ENCODE results near the gene EPPIN.

DNA sequence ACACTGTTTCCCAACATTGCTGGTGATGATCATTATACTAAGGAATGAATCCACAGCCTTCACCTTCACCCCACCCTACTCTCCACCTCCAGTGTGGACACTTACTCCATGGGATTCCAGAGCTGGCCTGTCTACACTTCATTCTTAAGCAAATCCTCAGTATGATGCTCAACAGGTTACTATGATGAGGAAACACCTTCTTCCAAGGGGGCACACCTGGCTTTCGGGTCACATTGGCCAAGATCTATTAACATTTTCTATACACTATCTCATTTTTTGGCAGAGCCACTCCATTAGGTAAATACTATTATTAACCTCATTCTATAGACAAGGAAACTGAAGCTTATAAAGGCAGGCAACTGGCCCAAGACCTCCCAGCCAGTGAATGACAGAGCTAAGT is 8.0 kb upstream of the EPPIN start:
- TF ChIP-seq, protein P1, sequence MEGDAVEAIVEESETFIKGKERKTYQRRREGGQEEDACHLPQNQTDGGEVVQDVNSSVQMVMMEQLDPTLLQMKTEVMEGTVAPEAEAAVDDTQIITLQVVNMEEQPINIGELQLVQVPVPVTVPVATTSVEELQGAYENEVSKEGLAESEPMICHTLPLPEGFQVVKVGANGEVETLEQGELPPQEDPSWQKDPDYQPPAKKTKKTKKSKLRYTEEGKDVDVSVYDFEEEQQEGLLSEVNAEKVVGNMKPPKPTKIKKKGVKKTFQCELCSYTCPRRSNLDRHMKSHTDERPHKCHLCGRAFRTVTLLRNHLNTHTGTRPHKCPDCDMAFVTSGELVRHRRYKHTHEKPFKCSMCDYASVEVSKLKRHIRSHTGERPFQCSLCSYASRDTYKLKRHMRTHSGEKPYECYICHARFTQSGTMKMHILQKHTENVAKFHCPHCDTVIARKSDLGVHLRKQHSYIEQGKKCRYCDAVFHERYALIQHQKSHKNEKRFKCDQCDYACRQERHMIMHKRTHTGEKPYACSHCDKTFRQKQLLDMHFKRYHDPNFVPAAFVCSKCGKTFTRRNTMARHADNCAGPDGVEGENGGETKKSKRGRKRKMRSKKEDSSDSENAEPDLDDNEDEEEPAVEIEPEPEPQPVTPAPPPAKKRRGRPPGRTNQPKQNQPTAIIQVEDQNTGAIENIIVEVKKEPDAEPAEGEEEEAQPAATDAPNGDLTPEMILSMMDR (IDR thresholded peaks at IDR 0.05), result no peak
- no peak for TF ChIP-seq EZH2 (IDR thresholded peaks at IDR 0.05; ENCODE audit: borderline replicate concordance, insufficient read depth, low read depth, low read length, poor library complexity, severe bottlenecking)

Measured in B cell (primary cell).